NCI-H2029 treated with DMSO at 0.1 percent for 48 hours (cell line): ENCODE results near the gene IRAK1.

Experiments used
- DNase-seq: peaks from one replicate; lab custom pipeline; 2025; lab: John Stamatoyannopoulos, UW

IRAK1 gene

DNA sequence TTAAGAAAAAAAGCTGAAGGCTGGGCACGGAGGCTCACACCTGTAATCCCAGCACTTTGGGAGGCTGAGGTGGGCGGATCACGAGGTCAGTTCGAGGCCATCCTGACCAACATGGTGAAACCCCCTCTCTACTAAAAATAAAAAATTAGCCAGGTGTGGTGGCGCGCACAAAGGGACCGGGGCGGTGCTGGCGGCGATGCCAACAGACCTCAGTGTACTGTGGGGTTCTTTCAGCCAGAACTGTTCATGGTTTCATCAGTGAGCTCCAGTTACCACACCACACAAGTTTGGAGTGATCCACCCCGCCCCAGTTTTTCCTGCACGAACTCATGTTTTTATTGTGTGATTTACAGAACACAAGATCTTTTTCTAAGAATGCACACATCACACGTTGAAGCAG is 21.2 kb upstream of the IRAK1 start:
- no peak for DNase-seq

DNA sequence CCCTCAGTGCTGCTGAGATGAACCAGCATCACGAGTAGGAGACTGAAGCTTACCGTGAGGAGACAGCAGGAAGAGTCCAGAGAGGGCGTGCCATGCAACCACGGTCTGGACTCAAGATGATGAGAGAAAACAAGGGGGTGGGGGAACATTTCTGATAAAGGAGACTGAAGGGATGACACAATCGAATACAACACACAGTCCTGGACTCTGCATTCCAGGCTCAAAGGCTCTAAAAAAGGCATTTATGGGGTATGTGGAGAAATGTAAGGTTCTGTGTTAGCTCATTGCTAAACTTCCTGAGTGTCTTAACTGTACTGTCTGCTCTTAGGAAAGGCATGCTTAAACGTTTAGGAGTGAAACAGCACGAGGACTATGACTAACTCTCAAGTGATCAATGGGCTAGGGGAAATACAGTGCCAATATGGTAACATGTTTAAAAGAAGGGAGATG is 20.6 kb upstream of the IRAK1 start:
- DNase-seq, result no peak

DNA sequence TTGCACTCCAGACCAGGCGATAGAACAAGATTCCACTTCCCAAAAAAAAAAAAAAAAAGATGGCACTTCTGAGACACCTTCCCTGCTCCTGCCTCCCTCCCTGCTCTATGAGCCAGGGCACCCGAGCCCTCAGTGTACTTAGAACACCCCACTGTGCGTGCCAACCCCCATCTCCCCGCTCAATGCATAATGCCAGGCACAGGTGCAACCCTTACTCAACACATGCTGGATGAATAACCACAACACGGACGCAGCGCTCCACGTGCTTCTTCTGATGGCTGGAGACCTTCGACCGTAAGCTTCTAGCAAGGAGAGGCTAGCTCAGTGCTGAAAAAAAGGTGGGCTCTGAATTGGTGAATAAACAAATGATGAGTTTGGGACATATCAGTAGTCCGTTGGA is 19.9 kb upstream of the IRAK1 start:
- no peak for DNase-seq

DNA sequence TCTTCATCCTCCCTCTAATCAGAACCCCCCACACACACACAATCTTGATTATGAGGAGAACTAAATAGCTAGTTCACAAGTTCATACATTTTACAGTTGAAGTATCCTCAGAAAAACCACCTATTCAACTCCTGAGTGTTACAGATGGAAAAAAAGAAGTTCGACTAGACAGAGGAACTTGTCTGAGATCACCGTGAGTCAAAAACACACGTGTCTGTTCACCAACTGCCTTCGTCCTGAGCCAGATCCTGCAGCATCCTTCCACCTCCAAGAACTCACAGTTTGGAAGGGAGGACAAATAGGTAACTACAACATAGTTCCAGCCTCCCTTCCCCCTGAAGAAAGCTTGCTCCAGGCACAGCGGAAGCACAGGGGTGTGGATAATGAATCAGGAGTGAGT is 19.0 kb upstream of the IRAK1 start:
- no peak for DNase-seq

DNA sequence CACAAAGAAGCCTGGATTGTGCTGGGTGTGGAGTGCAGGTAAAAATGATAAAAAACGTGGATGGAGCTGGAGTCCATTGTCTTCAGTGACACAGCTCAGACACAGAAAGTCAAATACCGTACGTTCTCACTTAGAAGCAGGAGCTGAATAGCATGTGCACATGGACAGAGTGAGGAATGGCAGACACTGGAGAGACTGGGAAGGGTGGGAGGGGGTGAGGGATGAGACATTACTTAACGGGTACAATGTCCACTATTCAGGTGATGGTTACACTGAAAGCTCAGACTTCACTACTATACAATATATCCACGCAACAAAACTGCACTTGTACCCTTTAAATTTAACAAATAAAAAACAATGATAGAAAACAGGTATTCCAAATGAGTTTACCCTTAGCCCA is 18.1 kb upstream of the IRAK1 start:
- no peak for DNase-seq

DNA sequence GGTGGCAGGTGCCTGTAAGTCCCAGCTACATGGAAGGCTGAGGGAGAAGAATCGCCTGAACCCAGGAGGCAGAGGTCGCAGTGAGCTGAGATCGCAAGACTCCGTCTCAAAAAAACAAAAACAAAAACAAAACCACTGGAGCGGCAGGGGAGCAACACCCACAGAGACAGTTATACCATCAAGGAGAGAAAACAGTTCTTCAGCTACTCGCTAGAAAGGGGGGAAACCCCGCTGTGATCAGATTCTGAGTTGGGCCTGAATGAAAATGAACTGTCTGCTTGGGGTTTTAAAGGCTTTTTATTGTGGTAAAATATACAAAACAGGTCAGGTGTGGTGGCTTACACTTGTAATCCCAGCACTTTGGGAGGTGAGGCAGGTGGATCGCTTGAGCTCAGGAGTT is 16.8 kb upstream of the IRAK1 start:
- no peak for DNase-seq

DNA sequence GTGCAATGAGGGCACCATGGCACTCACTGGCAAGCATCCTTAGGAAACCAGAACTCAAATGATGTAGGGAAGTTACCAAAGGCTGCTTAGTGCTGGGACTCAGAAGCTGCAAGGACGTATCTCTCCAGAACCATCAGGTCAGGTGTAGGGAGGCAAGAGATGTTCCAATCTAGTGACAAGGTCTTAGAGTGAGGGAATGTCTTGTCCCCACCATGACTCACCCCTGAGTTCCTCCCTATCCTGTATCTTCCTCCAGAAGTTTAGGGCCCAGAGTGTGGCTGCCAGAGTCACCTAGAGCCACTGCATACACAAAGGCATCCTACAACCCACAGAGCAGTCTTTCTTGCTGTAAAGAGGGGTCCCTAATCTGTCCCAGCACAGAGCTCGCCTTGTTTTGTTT is 14.1 kb upstream of the IRAK1 start:
- no peak for DNase-seq

DNA sequence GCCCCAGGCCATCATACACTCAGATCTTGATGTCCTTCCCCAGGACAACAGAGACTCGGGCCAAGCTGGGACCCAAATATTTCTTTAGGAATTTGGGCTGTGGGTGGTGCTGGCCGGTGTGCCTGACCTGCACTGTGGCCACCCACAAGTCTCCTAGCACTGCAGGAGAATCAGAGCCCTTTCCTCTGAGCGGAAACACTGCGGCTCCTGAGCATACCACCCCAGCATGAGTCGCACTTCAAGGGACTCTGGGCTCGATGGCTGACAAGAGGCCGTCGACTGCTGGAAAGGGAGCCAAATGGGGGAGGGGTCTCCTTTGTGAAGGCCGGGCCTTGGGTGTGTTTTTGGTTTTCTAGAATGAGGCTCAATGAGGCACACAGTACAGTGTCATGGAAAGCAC is 13.0 kb upstream of the IRAK1 start:
- no peak for DNase-seq

DNA sequence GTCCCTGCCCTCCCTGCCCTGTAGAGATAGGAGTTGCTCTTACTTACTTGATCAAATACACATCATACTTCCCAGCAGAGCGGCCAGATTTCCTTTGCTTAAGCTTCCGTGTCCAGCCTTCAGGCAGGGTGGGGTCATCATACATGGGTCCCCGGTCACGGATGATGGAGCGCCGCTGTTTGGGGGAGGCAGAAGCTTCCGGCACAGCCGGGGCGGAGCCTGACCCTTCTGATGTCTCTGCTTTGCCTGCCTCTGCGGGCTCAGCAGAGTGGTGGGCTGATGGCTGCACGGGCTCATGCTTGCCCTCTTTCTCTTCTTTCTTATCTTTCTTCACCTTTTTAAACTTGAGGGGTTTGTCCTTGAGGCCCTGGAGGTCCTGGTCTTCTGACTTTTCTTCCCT is 12.5 kb upstream of the IRAK1 start:
- DNase-seq, result no peak

DNA sequence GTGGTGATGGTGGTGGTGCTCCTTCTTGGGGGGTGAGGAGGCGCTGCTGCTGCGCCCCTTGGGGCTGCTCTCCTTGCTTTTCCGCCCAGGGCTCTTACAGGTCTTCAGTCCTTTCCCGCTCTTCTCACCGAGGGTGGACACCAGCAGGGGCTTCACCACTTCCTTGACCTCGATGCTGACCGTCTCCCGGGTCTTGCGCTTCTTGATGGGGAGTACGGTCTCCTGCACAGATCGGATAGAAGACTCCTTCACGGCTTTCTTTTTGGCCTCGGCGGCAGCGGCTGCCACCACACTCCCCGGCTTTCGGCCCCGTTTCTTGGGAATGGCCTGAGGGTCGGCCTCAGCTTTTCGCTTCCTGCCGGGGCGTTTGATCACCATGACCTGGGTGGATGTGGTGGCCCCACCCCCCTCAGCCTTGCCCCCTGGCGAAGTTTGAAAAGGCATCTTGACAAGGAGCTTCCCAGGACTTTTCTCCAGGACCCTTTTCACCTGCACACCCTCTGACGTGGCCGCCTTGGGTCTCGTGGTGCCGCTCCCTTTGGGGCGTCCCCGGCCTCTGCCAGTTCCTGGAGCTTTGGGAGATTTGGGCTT is 11.1 kb upstream of the IRAK1 start:
- no peak for DNase-seq

DNA sequence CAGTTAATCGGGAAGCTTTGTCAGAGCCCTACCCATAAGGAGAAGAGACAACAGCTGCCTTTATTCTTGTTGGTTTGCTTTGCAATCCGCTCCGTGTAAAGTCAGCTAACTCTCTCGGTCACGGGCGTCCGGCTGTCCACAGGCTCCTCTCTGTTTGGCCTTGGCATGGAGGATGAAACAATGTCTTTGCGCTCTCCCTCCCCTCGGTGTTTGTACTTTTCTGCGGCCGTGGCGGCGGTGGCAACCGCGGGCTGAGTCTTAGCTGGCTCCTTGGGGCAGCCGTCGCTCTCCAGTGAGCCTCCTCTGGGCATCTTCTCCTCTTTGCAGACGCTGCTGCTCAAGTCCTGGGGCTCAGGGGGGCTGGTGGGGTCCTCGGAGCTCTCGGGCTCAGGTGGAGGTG is 10.6 kb upstream of the IRAK1 start:
- no peak for DNase-seq

DNA sequence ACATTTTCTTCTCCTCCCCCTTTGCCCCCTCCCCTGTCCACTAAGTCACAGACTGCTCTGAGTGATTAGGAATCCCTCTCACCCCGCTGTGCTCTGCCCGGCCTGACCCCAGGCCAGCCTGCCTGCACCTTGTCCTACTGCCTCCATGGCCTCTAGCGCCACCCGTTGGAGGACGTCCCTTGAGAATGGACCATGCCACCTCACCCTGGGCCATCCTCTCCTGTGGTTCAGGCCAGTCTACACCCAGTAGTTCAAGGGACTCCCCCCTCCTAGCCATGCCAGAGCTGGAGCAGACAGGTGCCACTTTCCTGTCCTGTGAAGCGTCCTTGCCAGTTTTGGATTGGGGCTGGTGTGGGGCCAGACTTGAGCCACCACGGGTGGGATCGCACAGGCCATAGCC is 9.7 kb upstream of the IRAK1 start:
- DNase-seq, result no peak

DNA sequence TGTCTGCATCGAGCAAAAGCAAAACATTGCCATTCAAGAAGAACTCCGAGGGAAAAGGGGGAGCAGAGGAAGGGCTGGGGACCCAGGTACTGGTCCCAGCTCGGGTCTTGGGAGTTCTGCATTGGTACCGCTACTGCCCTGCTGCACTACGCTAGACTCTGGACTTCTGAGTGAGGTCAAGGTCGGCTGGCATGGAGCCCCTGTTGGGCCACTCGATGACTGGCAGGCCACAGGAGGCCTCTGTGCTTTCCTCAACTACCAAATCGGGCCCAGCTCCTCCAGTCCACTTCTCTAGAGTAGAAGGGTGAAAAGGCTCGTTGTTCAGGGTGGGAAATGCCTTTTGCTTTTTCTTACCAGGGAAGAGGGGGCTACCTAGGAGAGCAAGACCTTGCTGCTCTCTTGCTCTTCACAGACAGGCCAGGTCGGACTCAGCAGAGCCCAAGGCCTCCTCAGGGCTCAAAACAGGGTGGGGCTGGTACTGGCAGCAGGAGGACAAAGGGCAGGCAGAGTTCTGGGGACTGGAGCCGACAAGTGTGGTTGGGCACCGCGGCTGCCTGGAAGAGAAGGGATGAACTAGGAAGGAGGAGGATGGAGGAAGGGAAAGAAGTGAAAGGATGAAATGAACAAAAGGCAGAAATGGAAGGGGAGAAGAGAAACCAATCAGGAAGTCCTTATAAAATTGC is 8.9 kb upstream of the IRAK1 start:
- DNase-seq, result no peak

DNA sequence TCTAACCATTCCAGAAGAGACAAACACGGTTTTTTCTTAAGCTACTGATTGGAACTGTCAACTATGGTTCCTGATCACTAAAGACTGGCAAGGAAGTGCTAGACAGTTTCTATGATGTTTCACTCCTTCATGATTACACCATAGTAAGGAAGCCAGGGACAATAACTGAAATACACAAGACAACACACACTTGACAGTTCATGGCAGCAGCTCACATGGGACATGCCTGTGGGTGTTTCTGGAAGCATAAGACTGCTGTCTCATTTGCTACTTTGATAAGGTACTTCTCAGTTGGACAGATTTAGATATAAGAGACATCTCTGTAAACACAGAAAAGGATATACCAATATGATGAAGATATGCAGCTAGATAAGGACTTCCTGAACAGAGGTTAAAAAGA is 8.3 kb upstream of the IRAK1 start:
- DNase-seq, result no peak

DNA sequence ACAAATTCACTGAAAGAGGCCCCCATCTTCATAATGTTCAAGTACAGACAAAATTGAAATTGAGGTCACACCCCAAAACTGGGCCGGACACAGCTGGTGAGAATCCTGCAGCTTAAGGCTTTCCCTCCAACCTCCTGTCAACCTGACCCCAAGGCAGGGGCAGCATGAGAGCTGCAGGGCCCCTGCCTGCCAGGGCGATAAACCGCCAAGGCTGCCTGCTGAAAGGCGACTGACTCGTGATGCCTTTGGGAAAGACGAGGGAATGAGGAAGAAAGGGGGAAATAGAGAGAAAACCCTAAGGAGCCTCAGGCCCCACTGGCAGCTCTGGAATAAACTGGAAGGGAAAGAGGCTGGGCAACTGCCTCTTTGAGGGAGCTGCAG is 7.3 kb upstream of the IRAK1 start:
- no peak for DNase-seq

DNA sequence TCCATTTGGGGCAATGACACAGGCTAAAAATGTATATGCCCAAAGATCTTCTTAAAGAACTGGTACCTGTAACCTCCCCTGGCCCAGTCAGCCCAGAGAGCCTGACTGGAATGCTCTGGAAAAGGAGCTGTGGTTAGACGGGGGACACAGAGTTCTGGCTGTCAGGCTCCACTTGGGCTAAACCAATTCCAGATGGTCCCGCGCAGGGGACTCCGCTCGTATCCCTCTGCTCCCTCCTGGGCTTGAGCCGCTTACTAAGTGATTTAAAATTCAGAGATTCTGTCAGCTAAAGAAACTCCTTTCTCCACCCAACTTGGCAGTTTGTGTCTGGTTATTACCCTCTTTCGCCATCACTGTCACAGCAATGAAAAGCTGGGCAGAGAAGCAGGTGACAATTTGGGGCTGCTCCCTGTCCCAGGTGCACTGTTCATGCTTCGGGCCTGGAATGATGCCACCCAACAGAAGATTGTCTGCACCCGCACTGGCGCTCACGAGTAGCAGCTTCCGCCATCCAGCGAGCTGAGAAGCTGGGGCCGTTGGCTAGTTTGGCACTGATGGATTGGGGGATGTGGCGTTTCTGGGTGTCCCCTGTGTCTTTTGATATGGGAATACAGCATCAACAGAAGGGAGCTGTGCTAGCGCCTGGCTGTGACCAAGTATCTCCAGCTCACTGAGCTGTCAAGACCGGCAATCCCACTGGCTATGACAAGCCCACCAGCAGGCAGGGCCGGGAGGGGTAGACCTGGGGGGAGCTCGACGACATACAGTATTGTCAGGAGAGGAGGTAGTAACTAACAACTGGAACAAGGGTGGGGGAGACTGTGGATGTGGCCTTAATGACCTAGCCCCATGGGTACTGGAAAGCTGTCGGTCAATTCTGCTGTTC is 6.7 kb upstream of the IRAK1 start:
- no peak for DNase-seq

DNA sequence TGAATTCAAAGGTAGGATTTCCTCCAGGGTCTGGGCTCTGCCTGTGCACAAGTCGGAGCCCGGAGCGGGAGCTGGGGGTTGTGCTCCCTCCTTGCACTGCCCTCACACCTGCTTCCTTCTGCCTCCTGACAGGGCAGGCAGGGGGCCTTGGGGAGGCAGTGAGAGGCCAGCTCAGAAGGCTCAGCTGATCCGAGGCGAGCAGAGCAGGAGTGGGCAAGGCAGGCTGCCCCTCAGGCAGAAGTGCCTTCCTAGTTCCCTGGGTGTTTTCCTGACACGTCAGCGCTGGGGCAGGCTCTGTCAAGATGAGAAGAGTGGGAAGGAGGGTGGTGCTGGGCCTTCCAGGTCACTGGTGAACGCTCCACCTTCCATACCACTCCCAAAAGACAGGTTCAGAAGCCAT is 5.5 kb upstream of the IRAK1 start:
- no peak for DNase-seq

DNA sequence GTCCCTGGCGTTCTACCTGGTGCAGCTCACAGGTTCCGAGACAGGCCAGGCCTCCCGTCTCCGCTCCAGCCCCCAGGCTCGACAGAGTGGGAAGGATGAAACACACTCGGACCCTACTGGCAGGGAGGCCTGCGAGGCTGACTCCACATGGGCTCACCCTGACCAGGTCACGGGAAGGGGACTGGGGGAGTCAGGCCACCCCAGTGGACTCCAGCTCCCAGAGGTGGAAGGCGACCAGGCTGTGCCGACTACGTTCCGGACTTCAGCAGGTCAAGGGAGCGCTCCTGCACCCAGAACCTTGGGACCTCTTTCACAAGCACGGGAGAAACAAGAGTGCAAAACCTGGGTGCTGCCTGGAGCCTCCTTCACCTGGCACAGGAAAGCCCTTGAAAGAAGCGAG is 4.6 kb upstream of the IRAK1 start:
- DNase-seq, result no peak

DNA sequence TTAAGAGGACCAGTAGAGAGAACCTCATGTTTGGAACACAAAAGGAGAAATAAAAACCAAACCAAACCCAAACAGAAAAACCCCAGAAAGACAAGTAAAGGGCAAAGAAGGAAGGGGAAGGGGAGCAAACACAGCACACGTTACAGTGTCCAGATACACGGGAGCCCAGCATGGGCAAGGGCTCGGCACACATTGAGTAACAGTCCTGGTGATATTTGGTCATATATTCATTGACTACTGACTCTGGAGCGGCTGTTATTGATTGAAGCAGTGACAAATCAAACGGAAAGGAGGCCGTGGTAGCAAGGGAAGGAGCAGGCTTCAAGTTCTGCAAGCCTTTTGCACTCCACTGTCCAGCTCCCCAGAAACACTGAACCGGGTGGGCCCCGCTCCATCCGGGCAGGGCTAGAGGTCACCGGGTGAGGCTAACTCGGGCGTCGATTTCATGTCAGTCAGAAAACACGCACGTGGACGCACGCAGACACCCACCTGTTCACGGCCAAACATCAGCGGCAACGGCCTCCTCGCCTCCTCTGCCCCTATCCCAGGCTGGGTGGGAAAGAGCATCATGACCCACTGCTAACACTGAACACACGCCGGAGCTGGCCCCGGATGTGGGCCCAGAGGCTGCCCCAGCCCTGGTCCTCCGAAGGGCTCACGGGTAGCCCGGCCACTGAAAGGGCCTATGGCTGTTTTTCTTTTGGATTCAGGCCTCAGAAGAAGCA is 3.7 kb upstream of the IRAK1 start:
- DNase-seq, result no peak

DNA sequence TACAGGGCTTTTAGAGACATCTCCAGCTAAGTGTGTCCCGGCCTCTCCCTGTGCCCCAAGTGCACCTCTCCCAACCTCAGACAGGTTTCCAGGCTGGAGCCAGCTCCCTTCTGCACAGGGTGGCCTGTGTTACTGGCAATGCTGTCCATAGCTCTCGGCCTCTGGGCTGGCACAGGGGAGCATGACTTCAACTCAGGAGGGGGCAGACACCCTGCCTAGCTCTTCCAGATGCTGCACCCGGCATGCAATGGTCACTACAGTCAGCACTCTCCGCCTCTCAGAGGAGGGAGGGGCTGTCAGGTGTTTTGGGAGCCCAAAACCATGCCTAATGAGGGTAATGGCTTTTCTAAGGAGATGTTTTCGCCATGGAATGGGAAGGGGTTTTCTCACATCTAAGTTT is 2.4 kb upstream of the IRAK1 start:
- no peak for DNase-seq

DNA sequence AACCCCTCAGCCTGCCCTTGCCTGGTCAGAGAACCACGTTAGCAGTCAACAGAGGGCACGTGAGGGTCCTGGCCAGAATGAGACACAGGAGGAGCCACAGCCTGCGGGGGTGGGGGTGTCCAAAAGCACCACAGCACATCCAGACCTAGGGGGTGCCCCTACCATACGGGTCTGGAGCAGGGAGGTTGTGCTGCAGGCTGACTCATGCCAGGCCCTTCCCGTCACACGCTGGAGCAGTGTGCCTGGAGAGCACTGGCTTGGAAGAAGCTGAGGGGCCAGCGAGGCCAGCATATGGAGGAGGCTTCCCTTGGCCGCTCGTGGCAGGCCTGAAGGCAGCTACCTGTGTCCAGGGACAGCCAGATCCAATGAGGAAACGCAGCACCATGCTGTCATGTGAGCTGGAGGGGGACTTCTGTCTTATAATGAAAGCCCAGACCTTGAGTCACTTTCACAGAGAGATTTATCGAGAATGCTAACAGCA is 1.5 kb upstream of the IRAK1 start:
- no peak for DNase-seq

DNA sequence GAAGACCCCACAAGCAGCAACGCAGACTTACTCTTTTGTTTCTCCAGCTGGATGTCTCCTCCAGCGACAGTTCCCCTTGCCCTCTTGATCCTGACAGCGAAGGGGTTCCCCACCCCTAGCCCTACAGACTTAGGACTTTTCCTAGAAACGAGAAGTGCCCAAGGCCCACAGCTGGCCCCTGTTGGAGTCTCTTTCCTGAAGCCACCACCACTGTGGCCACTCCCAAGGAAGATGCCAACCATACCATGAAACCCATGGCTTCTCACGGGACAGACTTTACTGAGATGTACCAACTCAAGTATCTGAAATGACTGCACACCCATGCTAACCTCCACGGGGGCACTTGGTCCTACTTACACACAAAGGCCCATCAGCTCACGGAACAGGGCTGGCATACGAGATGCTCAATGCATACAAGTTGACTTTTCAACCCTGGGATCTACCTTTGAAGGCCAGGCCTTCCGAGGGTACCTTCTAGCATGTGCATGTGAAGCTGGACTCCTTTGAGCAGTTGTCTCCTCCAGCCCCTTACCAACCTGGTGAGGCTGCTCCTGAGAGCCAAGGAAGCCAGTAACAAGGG is 924 bp upstream of the IRAK1 start:
- no peak for DNase-seq
